GM21717 (cell line): ENCODE measurements around the gene KIF20B.
"Not testable (repeated sequence)": the region's sequence is repeated elsewhere in the genome, so short reads cannot be mapped to it uniquely, and the experiment has no call there.

ENCODE experiments used
- ATAC-seq: cut with Tn5 transposase; IDR thresholded peaks from one replicate; pipeline ENCODE4 v1.9.1; 2021; ENCODE audit warnings: mild to moderate bottlenecking, moderate library complexity; ENCODE audit not compliant: unreplicated experiment

Gene KIF20B

GRCh38 chr10:89763671-89764070, 62.3 kb downstream of the KIF20B start:
- ATAC-seq: not testable (repeated sequence)

GRCh38 chr10:89771684-89772083, 70.3 kb downstream of the KIF20B start:
- no peak for ATAC-seq

- ATAC-seq: no peak
These were observed 71.7 kb downstream of the KIF20B start for GRCh38 chr10:89773081-89773480.

- ATAC-seq: no peak
These were observed 75.3 kb downstream of the KIF20B start for GRCh38 chr10:89776665-89777064.

GRCh38 chr10:89782470-89782869, 81.1 kb downstream of the KIF20B start:
- no peak for ATAC-seq

GRCh38 chr10:89783406-89783805, 82.0 kb downstream of the KIF20B start:
- no peak for ATAC-seq

GRCh38 chr10:89785095-89785494, 83.7 kb downstream of the KIF20B start:
- ATAC-seq: no peak

GRCh38 chr10:89789188-89789877, 87.9 kb downstream of the KIF20B start:
- ATAC-seq: no peak

- no peak for ATAC-seq
These were observed 90.8 kb downstream of the KIF20B start for GRCh38 chr10:89792187-89792586.

GRCh38 chr10:89793649-89794254, 92.4 kb downstream of the KIF20B start:
- ATAC-seq: no peak

GRCh38 chr10:89795840-89796239, 94.5 kb downstream of the KIF20B start:
- peak; percentile 55 for ATAC-seq

GRCh38 chr10:89798092-89798491, 96.7 kb downstream of the KIF20B start:
- no peak for ATAC-seq

- no peak for ATAC-seq
These were observed 98.2 kb downstream of the KIF20B start for GRCh38 chr10:89799573-89799972.

GRCh38 chr10:89805599-89806013, 104.2 kb downstream of the KIF20B start:
- ATAC-seq: peak; percentile 97

- ATAC-seq: no peak
These were observed 107.5 kb downstream of the KIF20B start for GRCh38 chr10:89808842-89809241.

GRCh38 chr10:89809766-89810165, 108.4 kb downstream of the KIF20B start:
- ATAC-seq: no peak

- ATAC-seq: no peak
These were observed 109.6 kb downstream of the KIF20B start for GRCh38 chr10:89810908-89811525.

- peak; percentile 59 for ATAC-seq
These were observed 112.2 kb downstream of the KIF20B start for GRCh38 chr10:89813546-89813945.

GRCh38 chr10:89814278-89814677, 112.9 kb downstream of the KIF20B start:
- ATAC-seq: no peak

GRCh38 chr10:89815049-89815853, 113.9 kb downstream of the KIF20B start:
- ATAC-seq: no peak

GRCh38 chr10:89819008-89819407, 117.6 kb downstream of the KIF20B start:
- ATAC-seq: not testable (repeated sequence)
